ENCODE data around the gene POLG.

DNA sequence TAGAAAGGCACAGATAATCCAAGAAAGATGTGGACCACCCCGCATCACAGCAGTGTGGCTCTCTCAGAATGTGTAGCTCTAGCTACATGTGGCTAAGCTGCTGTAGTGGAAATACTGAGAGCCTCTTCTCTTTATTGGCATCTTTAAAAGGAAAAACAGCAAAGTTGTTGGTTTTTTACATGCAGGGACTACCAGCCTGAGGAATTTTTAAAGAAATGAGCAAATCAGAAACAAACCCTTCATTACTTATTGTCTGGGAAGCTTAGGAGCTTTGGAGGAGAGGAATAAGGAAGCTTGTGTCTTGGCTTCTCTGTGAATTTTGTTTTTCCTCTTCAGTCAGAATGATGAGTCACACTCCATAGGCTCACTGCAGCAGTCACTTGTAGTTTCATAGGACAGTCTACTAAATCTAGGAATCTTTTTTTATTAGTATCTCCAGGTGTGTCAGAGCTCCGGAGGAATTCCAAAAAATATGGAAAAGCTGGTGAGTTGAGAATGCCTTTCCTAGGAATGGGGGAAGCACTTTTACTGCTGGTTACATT is 27.5 kb downstream of the POLG start:
- TF ChIP-seq CTCF (tag by site-specific recombination; IDR thresholded peaks at IDR 0.05) (no peak), ZBTB10 (tag by site-specific recombination; IDR thresholded peaks at IDR 0.05) (no peak), ZNF24 (tag by site-specific recombination; IDR thresholded peaks at IDR 0.05) (no peak)
